DOHH2 (cell line): ENCODE measurements around the gene MAGEA9.
"Not testable (repeated sequence)": the region's sequence is repeated elsewhere in the genome, so short reads cannot be mapped to it uniquely, and the experiment has no call there.

ENCODE experiments used
- H3F3A ChIP-seq: fragments of 200-600 bp; sonication (generic), shearing (Covaris generic); 2 replicates; pipeline ENCODE4 v1.6.0; 2016; ENCODE audit warnings: antibody characterized with exemption, mild to moderate bottlenecking; ENCODE audit not compliant: control insufficient read depth, insufficient read depth
- H3K27ac ChIP-seq: fragments of 200-600 bp; sonication (generic); 2 replicates; pipeline ENCODE4 v1.5.1; 2014; ENCODE audit warnings: low read depth, mild to moderate bottlenecking, low read length, moderate library complexity
- H3K27me3 ChIP-seq: fragments of 200-600 bp; sonication (generic); 2 replicates; pipeline ENCODE4 v1.6.1; 2014; ENCODE audit warnings: mild to moderate bottlenecking, low read length, mixed read lengths; ENCODE audit not compliant: control insufficient read depth
- H3K36me3 ChIP-seq: fragments of 200-600 bp; sonication (generic); 2 replicates; pipeline ENCODE4 v1.6.1; 2014; ENCODE audit warnings: mild to moderate bottlenecking, low read length, moderate library complexity, mixed read lengths; ENCODE audit not compliant: control insufficient read depth
- H3K4me1 ChIP-seq: fragments of 200-600 bp; sonication (generic); 2 replicates; pipeline ENCODE4 v1.6.1; 2014; ENCODE audit warnings: mild to moderate bottlenecking, low read length, mixed read lengths; ENCODE audit not compliant: control insufficient read depth
- H3K4me2 ChIP-seq: fragments of 200-600 bp; sonication (generic); 2 replicates; pipeline ENCODE4 v1.6.0; 2014; ENCODE audit warnings: mild to moderate bottlenecking, low read length, moderate library complexity
- H3K4me3 ChIP-seq: fragments of 200-600 bp; sonication (generic); 2 replicates; pipeline ENCODE4 v1.5.1; 2014; ENCODE audit warnings: mild to moderate bottlenecking, low read length, mixed read lengths
- H3K79me2 ChIP-seq: fragments of 200-600 bp; sonication (generic); 2 replicates; pipeline ENCODE4 v1.6.1; 2014; ENCODE audit warnings: mild to moderate bottlenecking, low read length, mixed read lengths; ENCODE audit not compliant: control insufficient read depth
- H3K9me2 ChIP-seq: fragments of 200-600 bp; sonication (generic); replicated peaks from 2 replicates; pipeline ENCODE4 v1.6.1; 2014; ENCODE audit warnings: mild to moderate bottlenecking, low read length, mixed read lengths; ENCODE audit not compliant: control insufficient read depth
- H3K9me3 ChIP-seq: fragments of 200-600 bp; sonication (generic); 2 replicates; pipeline ENCODE4 v1.6.1; 2014; ENCODE audit warnings: antibody characterized with exemption, low read length, mixed read lengths; ENCODE audit not compliant: control insufficient read depth, insufficient read depth
- H4K20me1 ChIP-seq: fragments of 200-600 bp; sonication (generic); 2 replicates; pipeline ENCODE4 v1.6.0; 2014; ENCODE audit warnings: low read depth, mild to moderate bottlenecking, antibody characterized with exemption, low read length, moderate library complexity; ENCODE audit not compliant: control insufficient read depth, insufficient read depth
- EZH2phosphoT487 ChIP-seq: fragments of 200-600 bp; sonication (generic); IDR thresholded peaks from 2 replicates; pipeline ENCODE4 v1.6.1; 2017; ENCODE audit warnings: borderline replicate concordance, mild to moderate bottlenecking, antibody characterized with exemption, low read length, moderate library complexity, mixed read lengths
- TF ChIP-seq, protein P1 (sequence below): fragments of 200-600 bp; sonication (generic); IDR thresholded peaks from one replicate; pipeline ENCODE4 v1.5.1; 2014; ENCODE audit warnings: antibody characterized with exemption, mild to moderate bottlenecking, low read depth, low read length; ENCODE audit not compliant: poor library complexity, severe bottlenecking

Gene MAGEA9

DNA sequence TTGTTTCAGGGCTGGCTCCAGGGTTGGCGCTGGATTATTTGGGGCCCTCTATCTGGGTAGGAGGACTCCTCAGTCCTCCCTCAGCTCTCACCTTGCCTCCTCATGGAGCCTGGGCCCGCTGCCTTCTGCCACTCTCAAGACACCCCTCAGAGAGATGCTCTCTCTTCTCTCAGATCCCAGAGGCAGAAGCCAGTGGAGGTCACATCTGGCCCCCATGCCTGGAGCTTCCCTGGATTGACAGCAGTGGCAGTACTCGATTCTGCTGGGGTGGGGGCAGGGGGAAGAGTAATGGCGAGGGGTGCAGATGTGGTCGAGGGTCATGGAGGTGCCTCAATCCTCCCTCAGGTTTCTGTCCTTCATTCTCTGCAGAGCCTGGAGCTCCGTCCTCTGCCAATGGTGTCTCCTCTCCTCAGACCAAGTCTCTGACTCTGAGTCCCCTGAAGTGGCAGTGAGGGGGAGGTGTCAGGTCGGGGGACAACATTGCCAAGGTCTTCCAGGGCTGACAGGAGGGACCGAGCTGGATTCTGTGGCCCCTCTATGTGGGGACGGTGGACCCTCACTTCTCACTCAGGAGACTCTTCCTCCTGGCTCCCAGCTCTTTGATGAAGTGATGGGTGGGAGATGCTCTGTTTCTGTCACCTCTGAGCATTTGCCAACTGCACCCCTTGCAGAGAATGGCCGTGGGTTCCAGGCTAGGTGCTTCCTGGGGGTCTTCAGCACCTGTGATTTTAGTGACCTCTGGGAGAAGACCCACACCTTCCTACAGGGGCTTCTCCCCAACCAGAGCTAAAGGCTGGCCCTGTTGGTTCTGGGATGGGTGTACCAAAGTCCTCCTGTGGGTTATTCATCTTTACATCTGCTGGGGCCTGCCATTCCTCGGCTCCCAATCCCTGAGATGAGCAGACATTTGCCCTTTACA, 18.8 kb upstream of the MAGEA9 start:
- TF ChIP-seq, protein P1, sequence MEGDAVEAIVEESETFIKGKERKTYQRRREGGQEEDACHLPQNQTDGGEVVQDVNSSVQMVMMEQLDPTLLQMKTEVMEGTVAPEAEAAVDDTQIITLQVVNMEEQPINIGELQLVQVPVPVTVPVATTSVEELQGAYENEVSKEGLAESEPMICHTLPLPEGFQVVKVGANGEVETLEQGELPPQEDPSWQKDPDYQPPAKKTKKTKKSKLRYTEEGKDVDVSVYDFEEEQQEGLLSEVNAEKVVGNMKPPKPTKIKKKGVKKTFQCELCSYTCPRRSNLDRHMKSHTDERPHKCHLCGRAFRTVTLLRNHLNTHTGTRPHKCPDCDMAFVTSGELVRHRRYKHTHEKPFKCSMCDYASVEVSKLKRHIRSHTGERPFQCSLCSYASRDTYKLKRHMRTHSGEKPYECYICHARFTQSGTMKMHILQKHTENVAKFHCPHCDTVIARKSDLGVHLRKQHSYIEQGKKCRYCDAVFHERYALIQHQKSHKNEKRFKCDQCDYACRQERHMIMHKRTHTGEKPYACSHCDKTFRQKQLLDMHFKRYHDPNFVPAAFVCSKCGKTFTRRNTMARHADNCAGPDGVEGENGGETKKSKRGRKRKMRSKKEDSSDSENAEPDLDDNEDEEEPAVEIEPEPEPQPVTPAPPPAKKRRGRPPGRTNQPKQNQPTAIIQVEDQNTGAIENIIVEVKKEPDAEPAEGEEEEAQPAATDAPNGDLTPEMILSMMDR: no peak
- TF ChIP-seq EZH2phosphoT487: no peak
- no peak overlapping the region for H3K4me2 ChIP-seq
- no peaks in the 10 kb centered on the region for H3K9me2 ChIP-seq
- H4K20me1 ChIP-seq: no peaks in the 10 kb centered on the region
- no peak overlapping the region for H3K27ac ChIP-seq
- H3K27me3 ChIP-seq: no peaks in the 10 kb centered on the region
- H3K4me1 ChIP-seq: no peaks in the 10 kb centered on the region
- no peaks in the 10 kb centered on the region for H3K36me3 ChIP-seq
- H3F3A ChIP-seq: no peaks in the 10 kb centered on the region
- H3K9me3 ChIP-seq: no peaks in the 10 kb centered on the region
- H3K79me2 ChIP-seq: no peaks in the 10 kb centered on the region
- H3K4me3 ChIP-seq: no peak overlapping the region

DNA sequence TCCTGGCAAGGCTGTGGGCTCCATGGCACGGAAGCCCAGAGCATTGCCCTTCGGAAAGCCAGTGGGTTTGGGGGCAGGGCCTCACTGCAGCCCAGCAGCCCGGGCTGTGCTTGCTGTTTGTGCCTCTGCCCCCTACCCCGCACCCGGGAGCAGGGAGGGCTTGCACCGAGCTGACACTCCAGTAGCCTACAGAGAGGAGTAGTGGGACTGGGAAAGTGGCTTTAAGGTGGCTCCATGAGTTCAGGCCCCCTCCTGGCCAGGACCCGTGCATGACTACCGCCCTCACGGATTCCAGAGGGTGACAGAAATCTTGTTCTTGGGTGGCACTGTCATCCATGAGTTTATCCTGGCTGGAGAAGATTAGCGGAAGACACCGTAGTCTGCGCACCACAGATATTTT, 11.4 kb upstream of the MAGEA9 start:
- not testable (repeated sequence) for H3K27ac ChIP-seq, H3K79me2 ChIP-seq, H3K27me3 ChIP-seq, H3K4me3 ChIP-seq, H3K9me2 ChIP-seq, H4K20me1 ChIP-seq, H3K4me2 ChIP-seq, H3K4me1 ChIP-seq, H3K9me3 ChIP-seq, H3K36me3 ChIP-seq, H3F3A ChIP-seq

DNA sequence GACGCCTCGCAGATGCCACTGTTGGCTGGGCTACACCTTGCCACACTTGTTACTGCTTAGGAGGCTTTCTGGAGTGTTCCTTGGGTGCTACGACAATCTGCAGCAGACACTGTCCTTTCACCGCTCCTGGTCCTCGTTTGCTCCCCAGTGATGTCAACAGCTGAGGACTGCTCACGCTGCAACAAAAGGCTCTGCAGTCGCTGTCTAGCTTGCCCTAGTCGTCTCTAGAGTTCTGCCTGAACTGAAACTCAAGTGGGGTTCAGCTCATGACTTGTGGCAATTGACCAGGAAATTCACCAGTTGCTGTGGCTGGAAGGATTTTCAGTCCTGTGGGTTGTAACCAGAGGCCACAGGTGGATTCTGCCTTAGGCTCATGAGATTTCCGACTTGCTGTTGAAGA, 8.7 kb upstream of the MAGEA9 start:
- H3K27me3 ChIP-seq, H3F3A ChIP-seq, H3K4me1 ChIP-seq, H3K79me2 ChIP-seq, H4K20me1 ChIP-seq, H3K27ac ChIP-seq, H3K9me3 ChIP-seq, H3K36me3 ChIP-seq, H3K9me2 ChIP-seq, H3K4me3 ChIP-seq, H3K4me2 ChIP-seq: not testable (repeated sequence)

DNA sequence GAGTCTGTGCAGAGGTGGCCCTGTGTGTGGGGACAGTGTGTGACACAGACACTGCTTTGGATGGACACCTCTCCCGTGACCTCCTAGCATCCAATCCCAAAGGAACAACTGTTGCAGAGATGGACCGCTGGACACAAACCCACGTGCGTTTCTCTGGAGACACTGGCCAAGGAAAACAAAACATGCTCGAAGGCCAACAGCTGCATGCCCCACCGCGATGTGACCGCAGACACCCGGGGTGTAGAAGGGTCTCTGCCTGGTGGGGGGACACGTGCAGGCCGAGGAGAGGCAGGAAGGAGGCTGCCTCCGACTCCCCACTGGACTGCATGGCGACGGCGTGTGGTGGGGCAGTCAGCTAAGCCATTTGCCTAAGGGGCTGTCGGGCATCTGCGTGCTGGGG, 8.0 kb upstream of the MAGEA9 start, which contains the start of gene HSFX1:
Gene HSFX1 (plus strand): TSS at position 301 of the 400 bp plus-strand sequence. CDS start 614 bp downstream, outside the sequence.
- not testable (repeated sequence) for H3K4me1 ChIP-seq, H4K20me1 ChIP-seq, H3K27ac ChIP-seq, H3K27me3 ChIP-seq, H3K4me2 ChIP-seq, H3K9me2 ChIP-seq, H3K4me3 ChIP-seq, H3K79me2 ChIP-seq, H3K36me3 ChIP-seq, H3K9me3 ChIP-seq, H3F3A ChIP-seq

DNA sequence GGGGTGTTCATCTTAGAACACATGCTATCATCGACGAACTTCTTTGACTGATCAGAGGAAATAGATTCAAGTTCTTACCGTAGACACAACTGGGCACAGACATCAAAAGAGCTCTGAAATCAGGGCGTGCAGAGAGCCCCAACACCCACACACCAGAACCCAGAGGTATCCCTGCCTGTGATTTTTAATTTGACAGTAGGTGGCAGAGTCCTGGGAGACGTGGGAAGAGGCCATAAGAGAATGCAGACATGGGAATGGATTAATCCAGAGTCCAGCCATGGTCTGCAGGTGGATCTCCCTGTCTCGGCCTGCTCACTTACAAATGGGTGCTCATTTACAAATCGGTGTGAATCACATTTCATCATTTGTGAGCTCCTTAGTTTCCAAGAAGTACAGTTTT, 3.7 kb upstream of the MAGEA9 start:
- H3K27me3 ChIP-seq, H3K4me3 ChIP-seq, H3F3A ChIP-seq, H3K9me3 ChIP-seq, H3K4me2 ChIP-seq, H3K27ac ChIP-seq, H4K20me1 ChIP-seq, H3K9me2 ChIP-seq, H3K36me3 ChIP-seq, H3K4me1 ChIP-seq, H3K79me2 ChIP-seq: not testable (repeated sequence)

DNA sequence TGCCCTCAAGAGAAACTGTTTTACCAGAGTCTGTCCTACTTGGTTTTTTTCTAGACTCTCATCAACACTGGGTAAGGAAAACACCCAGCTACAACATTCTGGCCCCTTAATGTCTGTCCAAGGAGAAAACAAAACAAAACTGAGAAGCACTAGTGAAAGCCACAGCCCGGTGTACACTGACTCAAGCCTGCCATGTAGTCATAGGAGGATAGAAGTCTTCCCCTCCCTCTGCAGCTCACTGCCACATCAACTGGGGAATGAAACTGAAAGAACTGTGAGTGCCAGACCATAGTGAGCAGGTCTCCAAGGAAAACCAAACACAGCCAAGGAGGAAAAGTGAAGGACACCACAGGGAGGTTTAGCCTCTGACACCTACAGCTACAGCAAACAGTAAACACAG, 13.8 kb downstream of the MAGEA9 start:
- not testable (repeated sequence) for H3K4me2 ChIP-seq, H3K79me2 ChIP-seq, H3K4me1 ChIP-seq, H3K4me3 ChIP-seq, H4K20me1 ChIP-seq, H3K36me3 ChIP-seq, H3F3A ChIP-seq, H3K27ac ChIP-seq, H3K27me3 ChIP-seq, H3K9me2 ChIP-seq, H3K9me3 ChIP-seq
